ENCODE results near the gene CC2D1B. TPM values are rescaled to one million over a fixed set of nuclear protein-coding genes. Genes with fewer than 3 reads are reported as not detected.

Gene CC2D1B
- total and polyA plus RNA-seq, 12 donors: 23.8 to 43.0 (median 30.5) TPM

DNA sequence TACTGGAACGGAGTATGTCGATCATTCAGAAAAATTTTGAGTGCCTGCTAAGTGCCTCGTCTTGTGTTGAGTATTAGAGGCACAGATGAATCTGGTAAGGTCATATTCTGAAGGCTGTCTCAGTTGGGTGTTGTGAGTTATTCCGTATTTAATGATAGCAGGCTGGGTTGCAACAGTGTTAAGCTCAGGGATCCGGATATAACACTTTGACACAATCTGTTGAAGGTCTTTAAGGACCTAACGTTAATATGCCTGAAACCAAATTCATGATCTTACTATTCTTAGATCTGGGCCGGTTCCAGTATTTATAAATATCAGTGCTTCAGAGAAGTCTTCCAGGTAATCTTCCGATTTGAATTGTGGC lies 39.0 kb upstream of the CC2D1B start:
- TF ChIP-seq, protein P1, sequence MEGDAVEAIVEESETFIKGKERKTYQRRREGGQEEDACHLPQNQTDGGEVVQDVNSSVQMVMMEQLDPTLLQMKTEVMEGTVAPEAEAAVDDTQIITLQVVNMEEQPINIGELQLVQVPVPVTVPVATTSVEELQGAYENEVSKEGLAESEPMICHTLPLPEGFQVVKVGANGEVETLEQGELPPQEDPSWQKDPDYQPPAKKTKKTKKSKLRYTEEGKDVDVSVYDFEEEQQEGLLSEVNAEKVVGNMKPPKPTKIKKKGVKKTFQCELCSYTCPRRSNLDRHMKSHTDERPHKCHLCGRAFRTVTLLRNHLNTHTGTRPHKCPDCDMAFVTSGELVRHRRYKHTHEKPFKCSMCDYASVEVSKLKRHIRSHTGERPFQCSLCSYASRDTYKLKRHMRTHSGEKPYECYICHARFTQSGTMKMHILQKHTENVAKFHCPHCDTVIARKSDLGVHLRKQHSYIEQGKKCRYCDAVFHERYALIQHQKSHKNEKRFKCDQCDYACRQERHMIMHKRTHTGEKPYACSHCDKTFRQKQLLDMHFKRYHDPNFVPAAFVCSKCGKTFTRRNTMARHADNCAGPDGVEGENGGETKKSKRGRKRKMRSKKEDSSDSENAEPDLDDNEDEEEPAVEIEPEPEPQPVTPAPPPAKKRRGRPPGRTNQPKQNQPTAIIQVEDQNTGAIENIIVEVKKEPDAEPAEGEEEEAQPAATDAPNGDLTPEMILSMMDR (IDR thresholded peaks at IDR 0.05): peak in 1 of 6 experiments; percentile 5
- no peak for TF ChIP-seq POLR2A (IDR thresholded peaks at IDR 0.05)
- Histone ChIP-seq H3K36me3 (replicated peaks in 1 of 2) (peaks cover 0 to 20% of the 10 kb centered on the region in 2 donors), H3K27me3 (no peaks in the 10 kb centered on the region), H3K4me1 (replicated peaks in 1 of 2) (peaks cover 9 to 22% of the 10 kb centered on the region in 2 donors), H3K27ac (peak overlapping the region in 4 of 5 donors; percentile 79 to 96 (median 88)), H3K4me3 (peak overlapping the region; percentile 73 to 89 (median 86)), H3K9me3 (replicated peaks in 1 of 3) (no peaks in the 10 kb centered on the region)
- 1 to 4% (median 4%) methylated on average over 6 to 8 of the region's 8 CpGs for WGBS, 4 donors
- intact Hi-C loops (cut with DNase I): loop anchor here in 1 of 2 donors (10.0 kb wide), 1 partner anchor 280 kb away; no protein-coding TSS in a partner anchor
- DNase-seq: no peak

DNA sequence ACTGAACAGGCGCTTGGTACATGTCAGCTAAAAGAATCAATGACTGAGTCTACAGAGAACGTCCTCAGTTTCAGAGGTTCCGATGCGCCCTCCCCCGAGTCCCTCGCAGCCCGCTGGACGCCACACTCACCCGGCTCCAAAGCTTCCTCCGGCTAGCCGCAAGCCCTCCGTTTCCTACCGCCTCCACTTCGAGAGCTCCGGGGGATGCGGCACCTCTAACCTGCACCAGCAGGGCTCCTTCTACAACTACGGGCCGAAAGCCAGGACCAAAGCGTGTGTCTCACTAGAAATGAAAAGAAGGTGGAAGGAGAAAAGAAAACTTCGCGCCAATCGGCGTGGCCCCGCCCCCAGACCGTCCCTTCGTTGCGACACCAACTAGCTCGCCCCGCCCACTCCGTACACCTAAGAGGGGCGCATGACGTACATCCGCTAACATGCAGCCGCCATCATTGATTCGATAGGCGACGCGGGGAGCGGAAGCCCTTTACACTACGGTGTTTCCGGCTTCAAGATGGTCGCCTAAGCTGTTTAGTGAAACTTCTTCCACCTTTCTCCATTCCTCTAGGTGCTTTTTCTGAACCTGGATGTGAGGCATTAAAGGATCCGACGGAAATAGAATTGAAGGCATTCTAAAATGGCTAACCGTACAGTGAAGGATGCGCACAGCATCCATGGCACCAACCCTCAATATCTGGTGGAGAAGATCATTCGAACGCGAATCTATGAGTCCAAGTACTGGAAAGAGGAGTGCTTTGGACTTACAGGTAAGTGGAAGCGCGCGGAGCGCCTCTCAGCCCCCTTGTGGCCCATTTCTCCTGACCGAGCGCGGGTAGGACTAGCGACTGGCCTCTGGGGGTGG lies 38.3 kb upstream of the CC2D1B start, which contains the start of the genes ORC1 and PRPF38A:
Gene ORC1 (minus strand): TSS at position 308 of the 859 bp plus-strand sequence. CDS start 2,200 bp downstream, outside the sequence.
Gene PRPF38A (plus strand): TSS at position 487 of the 859 bp plus-strand sequence. CDS start 148 bp downstream, at position 635.
- intact Hi-C loops (cut with DNase I): loop anchor here in 1 of 2 donors (10.0 kb wide), 1 partner anchor 280 kb away; no protein-coding TSS in a partner anchor
- Histone ChIP-seq H3K27ac (peak within 1 kb of the TSS; percentile 72 to 96 (median 84)), H3K9me3 (replicated peaks in 1 of 3) (no peaks in the 10 kb centered on the region), H3K27me3 (no peaks in the 10 kb centered on the region), H3K36me3 (replicated peaks in 1 of 2) (peaks cover 0 to 17% of the 10 kb centered on the region in 2 donors), H3K4me3 (peak within 1 kb of the TSS; percentile 73 to 89 (median 86)), H3K4me1 (replicated peaks in 1 of 2) (peaks cover 9 to 22% of the 10 kb centered on the region in 2 donors)
- peak; percentile 33 to 67 for TF ChIP-seq POLR2A (IDR thresholded peaks at IDR 0.05)
- TF ChIP-seq, protein P1 (IDR thresholded peaks at IDR 0.05): peak; percentile 9 to 81 (median 52)
- peak; percentile 97 to 99 (median 98) for DNase-seq
- 0 to 1% (median 0%) methylated on average over 37 to 57 of the region's 57 CpGs for WGBS, 4 donors

DNA sequence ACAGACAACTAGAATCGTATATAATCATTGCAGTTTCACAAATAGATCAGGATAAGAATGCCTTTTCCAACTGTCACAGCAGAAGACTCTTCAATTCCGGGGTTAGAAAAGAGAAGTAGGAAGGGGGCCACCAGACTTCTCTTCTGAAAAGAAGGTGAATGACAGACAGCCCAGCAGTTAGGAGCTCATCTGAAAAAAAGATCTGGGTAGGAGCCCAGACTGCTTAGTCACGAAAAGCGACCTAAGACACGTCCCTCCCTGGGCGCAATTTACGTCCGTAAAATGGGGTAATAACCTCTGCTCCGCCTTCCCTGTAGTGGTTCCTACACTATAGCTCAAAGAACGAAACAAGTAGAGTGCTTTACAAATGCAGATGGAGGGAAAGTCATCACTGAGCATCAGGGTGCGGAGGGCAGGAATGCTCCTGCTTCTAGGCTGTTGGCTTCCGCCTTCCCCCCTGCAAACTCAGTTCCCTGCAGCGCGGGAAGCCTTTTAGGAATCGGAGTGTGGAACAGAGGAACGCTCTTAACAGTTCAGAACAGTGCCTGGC lies 37.6 kb upstream of the CC2D1B start:
- Histone ChIP-seq H3K27ac (peak overlapping the region in 4 of 5 donors; percentile 36 to 96 (median 78)), H3K9me3 (replicated peaks in 1 of 3) (no peaks in the 10 kb centered on the region), H3K36me3 (replicated peaks in 1 of 2) (peaks cover 0 to 10% of the 10 kb centered on the region in 2 donors), H3K4me1 (replicated peaks in 1 of 2) (peaks cover 9 to 22% of the 10 kb centered on the region in 2 donors), H3K4me3 (peak overlapping the region in 3 of 4 donors; percentile 53 to 89 (median 85)), H3K27me3 (no peaks in the 10 kb centered on the region)
- peak; percentile 33 to 67 (median 58) for DNase-seq
- 0 to 1% (median 0%) methylated on average over 16 of the region's 16 CpGs for WGBS, 4 donors
- TF ChIP-seq POLR2A (IDR thresholded peaks at IDR 0.05): no peak
- TF ChIP-seq, protein P1 (IDR thresholded peaks at IDR 0.05): no peak
- intact Hi-C loops (cut with DNase I): loop anchor here in 1 of 2 donors (10.0 kb wide), 1 partner anchor 281 kb away; no protein-coding TSS in a partner anchor

DNA sequence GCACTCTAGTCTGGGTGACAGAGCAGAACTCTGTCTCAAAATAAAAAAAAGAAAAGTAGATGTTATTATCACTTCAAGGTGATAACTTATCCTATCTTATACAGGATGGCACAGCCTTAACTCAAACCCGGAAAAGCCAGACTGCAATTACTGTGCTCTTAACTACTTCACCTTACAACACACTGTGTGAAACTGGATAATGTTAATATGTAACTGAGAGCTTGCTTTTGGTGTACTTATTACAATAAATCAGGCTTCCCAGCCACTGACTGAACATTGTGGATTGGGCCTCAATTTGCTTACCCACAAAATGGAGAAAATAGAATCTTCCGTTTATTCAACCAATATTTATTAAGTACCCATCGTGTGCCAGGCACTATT lies 36.8 kb upstream of the CC2D1B start:
- 68 to 76% (median 73%) methylated on average over 3 of the region's 3 CpGs for WGBS, 4 donors
- Histone ChIP-seq H3K4me1 (replicated peaks in 1 of 2) (peaks cover 9 to 22% of the 10 kb centered on the region in 2 donors), H3K4me3 (no peak overlapping the region), H3K36me3 (replicated peaks in 1 of 2) (peaks cover 0 to 3% of the 10 kb centered on the region in 2 donors), H3K9me3 (replicated peaks in 1 of 3) (no peaks in the 10 kb centered on the region), H3K27ac (no peak overlapping the region), H3K27me3 (no peaks in the 10 kb centered on the region)
- intact Hi-C loops (cut with DNase I): loop anchor here in 1 of 2 donors (10.0 kb wide), 1 partner anchor 282 kb away; no protein-coding TSS in a partner anchor
- no peak for DNase-seq
- no peak for TF ChIP-seq POLR2A (IDR thresholded peaks at IDR 0.05)
- TF ChIP-seq, protein P1 (IDR thresholded peaks at IDR 0.05): no peak
